ENCODE data around the gene MAP4K5. TPM values are rescaled to one million over a fixed set of nuclear protein-coding genes. Genes with fewer than 3 reads are reported as not detected.
A peak's percentile ranks its signal among the peaks of the same experiment; 100 is the strongest.

MAP4K5 gene
- polyA plus RNA-seq, 2 of the 4 experiments (the other 2 are of a cell fraction): 18.7 to 30.8 TPM

DNA sequence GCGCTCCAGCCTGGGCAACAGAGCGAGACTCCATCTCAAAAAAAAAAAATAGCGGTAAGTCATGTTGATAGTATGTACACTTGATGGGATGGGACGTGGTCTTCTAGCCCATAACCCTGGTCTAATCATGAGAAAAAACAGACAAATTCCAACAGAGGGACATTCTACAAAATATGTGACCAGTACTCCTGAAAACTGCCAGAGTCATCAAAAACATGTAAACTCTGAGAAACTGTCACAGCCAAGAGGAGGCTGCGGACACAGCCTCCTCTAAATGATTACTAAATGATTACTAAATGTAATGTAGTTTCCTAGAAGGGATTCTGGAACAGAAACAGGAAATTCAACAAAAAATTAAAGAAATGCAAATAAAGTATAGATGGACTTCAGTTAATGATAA, 156.6 kb downstream of the MAP4K5 start:
- Histone ChIP-seq H3K27ac (no peak overlapping the region), H3K4me1 (no peaks in the 10 kb centered on the region), H3K4me3 (no peak overlapping the region), H3K4me2 (no peak overlapping the region), H3K9me3 (no peaks in the 10 kb centered on the region)
- FAIRE-seq (no peak), ATAC-seq (no peak), DNase-seq (ENCODE audit: low read depth in 1 of 2, low spot score in 1 of 2) (no peak)
- CTCF ChIA-PET: no interaction called here
- POLR2A ChIA-PET: no interaction called here
- no peak for TF ChIP-seq CBX2 (IDR thresholded peaks at IDR 0.05; ENCODE audit: borderline replicate concordance, low read depth)
- TF ChIP-seq MAFK (IDR thresholded peaks at IDR 0.05; ENCODE audit: partially characterized antibody): peak; percentile 60
- TF ChIP-seq NPAS2 (CRISPR knock-in tag; IDR thresholded peaks at IDR 0.05; ENCODE audit: borderline replicate concordance): no peak
- TF ChIP-seq, protein P1, sequence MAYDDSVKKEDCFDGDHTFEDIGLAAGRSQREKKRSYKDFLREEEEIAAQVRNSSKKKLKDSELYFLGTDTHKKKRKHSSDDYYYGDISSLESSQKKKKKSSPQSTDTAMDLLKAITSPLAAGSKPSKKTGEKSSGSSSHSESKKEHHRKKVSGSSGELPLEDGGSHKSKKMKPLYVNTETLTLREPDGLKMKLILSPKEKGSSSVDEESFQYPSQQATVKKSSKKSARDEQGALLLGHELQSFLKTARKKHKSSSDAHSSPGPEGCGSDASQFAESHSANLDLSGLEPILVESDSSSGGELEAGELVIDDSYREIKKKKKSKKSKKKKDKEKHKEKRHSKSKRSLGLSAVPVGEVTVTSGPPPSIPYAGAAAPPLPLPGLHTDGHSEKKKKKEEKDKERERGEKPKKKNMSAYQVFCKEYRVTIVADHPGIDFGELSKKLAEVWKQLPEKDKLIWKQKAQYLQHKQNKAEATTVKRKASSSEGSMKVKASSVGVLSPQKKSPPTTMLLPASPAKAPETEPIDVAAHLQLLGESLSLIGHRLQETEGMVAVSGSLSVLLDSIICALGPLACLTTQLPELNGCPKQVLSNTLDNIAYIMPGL (CRISPR knock-in tag; IDR thresholded peaks at IDR 0.05; ENCODE audit: borderline replicate concordance): no peak
- no peak for TF ChIP-seq GATA3 (IDR thresholded peaks at IDR 0.05; ENCODE audit: borderline replicate concordance)
- 88% methylated on average over 5 of the region's 5 CpGs for WGBS (ENCODE audit: missing lambda C conversion rate)

DNA sequence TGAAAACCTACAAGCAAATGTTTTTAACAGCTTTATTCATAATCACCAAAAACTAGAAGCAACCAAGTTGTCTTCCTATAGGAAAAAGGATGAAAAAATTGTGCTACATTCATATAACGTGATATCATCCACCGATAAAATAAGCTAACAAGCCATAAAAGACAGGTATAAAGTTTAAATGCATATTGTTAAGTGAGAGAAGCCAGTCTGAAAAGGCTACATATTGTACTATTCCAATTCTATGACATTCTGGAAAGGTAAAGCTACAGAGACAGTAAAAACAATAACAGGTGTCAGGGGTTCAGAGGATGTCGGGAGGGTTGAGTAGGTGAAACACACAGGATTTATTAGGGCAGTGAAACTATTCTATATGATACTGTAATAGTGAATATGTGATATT, 158.4 kb downstream of the MAP4K5 start:
- 85% methylated on average over 3 of the region's 3 CpGs for WGBS (ENCODE audit: missing lambda C conversion rate)
- TF ChIP-seq RFX5 (IDR thresholded peaks at IDR 0.05) (no peak), RAD21 (conservative IDR thresholded peaks at IDR 0.05 in 1 of 2, IDR thresholded peaks at IDR 0.05 in 1 of 2) (no peak), EP300 (IDR thresholded peaks at IDR 0.05) (no peak), SMC3 (IDR thresholded peaks at IDR 0.05) (no peak)
- no peak for DNase-seq (ENCODE audit: low read depth in 1 of 2, low spot score in 1 of 2)
- ChIA-PET CTCF (interaction anchor here (0.6 to 1.2 kb wide), 4 partner anchors 14 to 427 kb away, joined by 3 read pairs; no protein-coding TSS in a partner anchor), POLR2A (no interaction called here)
- Histone ChIP-seq H3K4me3 (no peak overlapping the region), H3K4me1 (no peaks in the 10 kb centered on the region), H3K9me3 (no peaks in the 10 kb centered on the region), H3K27ac (no peak overlapping the region), H3K4me2 (no peak overlapping the region)
- no peak for ATAC-seq
- peak; percentile 7 for FAIRE-seq

DNA sequence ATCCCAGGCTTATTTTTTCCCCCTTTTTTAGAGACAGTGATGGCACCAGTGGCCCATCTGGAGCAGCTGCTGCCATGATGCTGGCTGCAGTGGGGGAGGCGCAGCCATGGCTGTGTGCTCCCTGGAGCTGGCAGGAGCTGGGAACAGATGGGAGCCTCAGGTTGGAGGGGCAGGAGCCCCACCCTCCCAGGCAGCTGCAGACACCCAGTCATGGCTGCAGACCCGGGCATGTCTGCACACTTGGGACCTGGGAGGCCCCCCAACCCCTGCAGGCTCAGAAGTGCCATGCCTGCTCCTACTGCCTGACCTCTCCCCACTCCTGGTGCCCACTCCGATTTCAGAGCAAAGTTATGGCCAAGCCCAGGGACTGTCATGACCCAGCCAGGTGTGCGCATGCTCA, 160.8 kb downstream of the MAP4K5 start:
- POLR2A ChIA-PET: no interaction called here
- ATAC-seq (no peak), FAIRE-seq (no peak), DNase-seq (ENCODE audit: low read depth in 1 of 2, low spot score in 1 of 2) (no peak)
- H3K4me3 ChIP-seq: no peak overlapping the region
- TF ChIP-seq EHF (CRISPR knock-in tag; IDR thresholded peaks at IDR 0.05) (no peak), FOXS1 (CRISPR knock-in tag; IDR thresholded peaks at IDR 0.05) (no peak)
- no peaks in the 10 kb centered on the region for H3K9me3 ChIP-seq
- no peak overlapping the region for H3K4me2 ChIP-seq
- no peak overlapping the region for H3K27ac ChIP-seq
- CTCF ChIA-PET: interaction anchor here (0.7 kb wide), 1 partner anchor 12 kb away, joined by 3 read pairs; no protein-coding TSS in a partner anchor
- WGBS (ENCODE audit: missing lambda C conversion rate): 100% methylated on average over 2 of the region's 4 CpGs
- no peaks in the 10 kb centered on the region for H3K4me1 ChIP-seq

Small RNA genes lying within 50 kb of the gene (small RNA-seq; reads per million reads assigned to genes)
- gene RF00019 (0 reads per million in 6 experiments), gene SNRPGP1 (0 reads per million in 6 experiments)

Other genes starting within 250 kb of the MAP4K5 start
- gene L2HGDH, start 220.3 kb downstream of the MAP4K5 start, polyA plus RNA-seq (2011; rRNA removed): 12.6 and 14.5 TPM in 2 replicates
- 17.4 to 18.1 TPM (median 18.0 TPM) in 3 replicates for gene L2HGDH, start 220.3 kb downstream of the MAP4K5 start, polyA plus RNA-seq (2017; fragmentation: RNase III; extraction: RNeasy Plus Mini Kit Qiagen cat#74134 plus additional on column Dnase treatment)
- 15.2 and 24.6 TPM in 2 replicates for gene DMAC2L, start 220.2 kb downstream of the MAP4K5 start, polyA plus RNA-seq (2011; rRNA removed)
- gene DMAC2L, start 220.2 kb downstream of the MAP4K5 start, polyA plus RNA-seq (2017; fragmentation: RNase III; extraction: RNeasy Plus Mini Kit Qiagen cat#74134 plus additional on column Dnase treatment): 10.0 to 15.2 TPM (median 14.0 TPM) in 3 replicates
- gene CDKL1, start 135.7 kb downstream of the MAP4K5 start, polyA plus RNA-seq (2011; rRNA removed): 5.5 and 10.2 TPM in 2 replicates
- 4.5 to 11.0 TPM (median 7.9 TPM) in 3 replicates for gene CDKL1, start 135.7 kb downstream of the MAP4K5 start, polyA plus RNA-seq (2017; fragmentation: RNase III; extraction: RNeasy Plus Mini Kit Qiagen cat#74134 plus additional on column Dnase treatment)
- 4.4 and 4.7 TPM in 2 replicates for gene ATL1, start 27.6 kb upstream of the MAP4K5 start, polyA plus RNA-seq (2011; rRNA removed)
- 4.2 to 6.6 TPM (median 5.1 TPM) in 3 replicates for gene ATL1, start 27.6 kb upstream of the MAP4K5 start, polyA plus RNA-seq (2017; fragmentation: RNase III; extraction: RNeasy Plus Mini Kit Qiagen cat#74134 plus additional on column Dnase treatment)
- gene SAV1, start 135.7 kb upstream of the MAP4K5 start, polyA plus RNA-seq (2011; rRNA removed): 20.1 and 20.3 TPM in 2 replicates
- gene SAV1, start 135.7 kb upstream of the MAP4K5 start, polyA plus RNA-seq (2017; fragmentation: RNase III; extraction: RNeasy Plus Mini Kit Qiagen cat#74134 plus additional on column Dnase treatment): 17.5 to 20.3 TPM (median 18.2 TPM) in 3 replicates

Data from A549 (cell line).